Fibroblast of skin of right biceps (primary cell): ENCODE data around the gene MAGI2.

Experiments used
- DNase-seq: peaks from one replicate; pipeline ENCODE4 v3.0.0-alpha.2; 2013

The MAGI2 gene

GRCh38 chr7:79453558-79454360, at the start of gene MAGI2:
Gene MAGI2, minus strand, starts transcription at chr7:79453667. Its CDS starts 347 bp downstream, at chr7:79453320.
- peak; percentile 78 for DNase-seq

GRCh38 chr7:79502151-79502550, 48.7 kb upstream of the MAGI2 start:
- no peak for DNase-seq

- no peak for DNase-seq
Observed at GRCh38 chr7:79500759-79501158, 47.3 kb upstream of the MAGI2 start.

GRCh38 chr7:79497728-79498127, 44.3 kb upstream of the MAGI2 start:
- no peak for DNase-seq

GRCh38 chr7:79495544-79496272, 42.2 kb upstream of the MAGI2 start:
- DNase-seq: peak; percentile 98

- peak; percentile 61 for DNase-seq
Observed at GRCh38 chr7:79494046-79494445, 40.6 kb upstream of the MAGI2 start.

GRCh38 chr7:79489371-79489770, 35.9 kb upstream of the MAGI2 start:
- DNase-seq: no peak

- no peak for DNase-seq
Observed at GRCh38 chr7:79478386-79478785, 24.9 kb upstream of the MAGI2 start.

- peak; percentile 27 for DNase-seq
Observed at GRCh38 chr7:79475455-79475854, 22.0 kb upstream of the MAGI2 start.

GRCh38 chr7:79471699-79472098, 18.2 kb upstream of the MAGI2 start:
- DNase-seq: no peak

- peak; percentile 38 for DNase-seq
Observed at GRCh38 chr7:79471283-79471682, 17.8 kb upstream of the MAGI2 start.

GRCh38 chr7:79465551-79465950, 12.1 kb upstream of the MAGI2 start:
- peak; percentile 16 for DNase-seq

- no peak for DNase-seq
Observed at GRCh38 chr7:79464051-79464450, 10.6 kb upstream of the MAGI2 start.

GRCh38 chr7:79462390-79462789, 8.9 kb upstream of the MAGI2 start:
- no peak for DNase-seq

- DNase-seq: peak; percentile 77
Observed at GRCh38 chr7:79461660-79462059, 8.2 kb upstream of the MAGI2 start.

- no peak for DNase-seq
Observed at GRCh38 chr7:79459381-79459780, 5.9 kb upstream of the MAGI2 start.

- DNase-seq: peak; percentile 14
Observed at GRCh38 chr7:79458796-79459195, 5.3 kb upstream of the MAGI2 start.

- DNase-seq: no peak
Observed at GRCh38 chr7:79455173-79455790, 1.8 kb upstream of the MAGI2 start.

GRCh38 chr7:79454361-79454960, 994 bp upstream of the MAGI2 start:
- DNase-seq: peak; percentile 59

- DNase-seq: no peak
Observed at GRCh38 chr7:79453266-79453557, 255 bp downstream of the MAGI2 start.

GRCh38 chr7:79452495-79453265, 787 bp downstream of the MAGI2 start:
- DNase-seq: peak; percentile 24

GRCh38 chr7:79452032-79452494, 1.4 kb downstream of the MAGI2 start:
- peak; percentile 81 for DNase-seq

GRCh38 chr7:79451580-79451979, 1.9 kb downstream of the MAGI2 start:
- no peak for DNase-seq
